HG03139 (cell line): Measurements from ENCODE around the gene ZC3H4.
"Not testable (repeated sequence)": the region's sequence is repeated elsewhere in the genome, so short reads cannot be mapped to it uniquely, and the experiment has no call there.

Experiments
- ATAC-seq: cut with Tn5 transposase; IDR thresholded peaks from one replicate; pipeline ENCODE4 v1.9.1; 2021; ENCODE audit not compliant: unreplicated experiment

ZC3H4 gene

GRCh38 chr19:47056411-47056810 lies 57.2 kb downstream of the ZC3H4 start:
- ATAC-seq: no peak

GRCh38 chr19:47050562-47050961 lies 63.0 kb downstream of the ZC3H4 start:
- not testable (repeated sequence) for ATAC-seq

GRCh38 chr19:47049307-47049700 lies 64.3 kb downstream of the ZC3H4 start:
- no peak for ATAC-seq

- ATAC-seq: peak; percentile 26
Measured at GRCh38 chr19:47047763-47048405, 65.7 kb downstream of the ZC3H4 start.

GRCh38 chr19:47047272-47047762 lies 66.3 kb downstream of the ZC3H4 start:
- no peak for ATAC-seq

GRCh38 chr19:47045867-47046470 lies 67.6 kb downstream of the ZC3H4 start:
- no peak for ATAC-seq

- ATAC-seq: no peak
Measured at GRCh38 chr19:47044946-47045866, 68.4 kb downstream of the ZC3H4 start.

GRCh38 chr19:47040869-47041268 lies 72.7 kb downstream of the ZC3H4 start:
- no peak for ATAC-seq

GRCh38 chr19:47039239-47039874 lies 74.2 kb downstream of the ZC3H4 start:
- ATAC-seq: no peak

GRCh38 chr19:47037766-47038165 lies 75.8 kb downstream of the ZC3H4 start:
- ATAC-seq: no peak

GRCh38 chr19:47036097-47036651 lies 77.4 kb downstream of the ZC3H4 start:
- ATAC-seq: no peak

- ATAC-seq: peak; percentile 53
Measured at GRCh38 chr19:47035127-47036096, 78.2 kb downstream of the ZC3H4 start.

GRCh38 chr19:47032171-47032811 lies 81.3 kb downstream of the ZC3H4 start:
- ATAC-seq: no peak

- ATAC-seq: no peak
Measured at GRCh38 chr19:47028195-47028601, 85.4 kb downstream of the ZC3H4 start.

GRCh38 chr19:47027586-47028088 lies 85.9 kb downstream of the ZC3H4 start:
- no peak for ATAC-seq

GRCh38 chr19:47026889-47027288 lies 86.7 kb downstream of the ZC3H4 start:
- no peak for ATAC-seq

GRCh38 chr19:47026156-47026555 lies 87.4 kb downstream of the ZC3H4 start:
- no peak for ATAC-seq

GRCh38 chr19:47024502-47024901 lies 89.1 kb downstream of the ZC3H4 start:
- ATAC-seq: no peak

- no peak for ATAC-seq
Measured at GRCh38 chr19:47023448-47023794, 90.2 kb downstream of the ZC3H4 start.
